Right atrium auricular region (tissue), 2 donors: ENCODE data around the gene TMEM107. TPM values are rescaled to one million over a fixed set of nuclear protein-coding genes. Genes with fewer than 3 reads are reported as not detected.
A peak's percentile ranks its signal among the peaks of the same experiment; 100 is the strongest.

Experiments
- DNase-seq: peaks from one replicate; pipeline ENCODE4 v3.0.0-alpha.2; 2019; ENCODE audit warnings: low spot score
- H3K27ac ChIP-seq, 2 donors: fragments of 200-600 bp; sonication (generic); 1 replicate in 1 of 2; 2 replicates in 1 of 2; pipeline ENCODE4 v1.5.1; 2016 to 2019
- H3K27me3 ChIP-seq, 2 donors: fragments of 200-600 bp; sonication (generic); one replicate each; pipeline versions ENCODE4 v1.5.1 to v1.6.0; 2017 to 2019
- H3K36me3 ChIP-seq: fragments of 200-600 bp; sonication (generic); one replicate; pipeline ENCODE4 v1.5.1; 2016
- H3K4me1 ChIP-seq, 2 donors: fragments of 200-600 bp; sonication (generic); one replicate each; pipeline versions ENCODE4 v1.5.1 to v1.6.0; 2017 to 2019
- H3K4me3 ChIP-seq, 2 donors: fragments of 200-600 bp; sonication (generic); 1 replicate in 1 of 2; 2 replicates in 1 of 2; pipeline ENCODE4 v1.5.1; 2017 to 2019; ENCODE audit warnings: mild to moderate bottlenecking in 1 of 2, moderate library complexity in 1 of 2
- H3K9me3 ChIP-seq, 2 donors: fragments of 200-600 bp; sonication (generic); one replicate each; pipeline ENCODE4 v1.5.1; 2019
- CTCF ChIP-seq, 2 donors: fragments of 200-600 bp; sonication (generic); IDR thresholded peaks; one replicate each; pipeline ENCODE4 v1.5.1; 2019; ENCODE audit warnings: antibody characterized with exemption in 2 of 2
- total RNA-seq, 2 donors: library from RNA; depleted of rRNA; stranded (reverse); fragments of >200 nt; gene quantifications; one replicate each; pipeline ENCODE4 v1.1.0, GENCODE V29; 2016

The TMEM107 gene
- total RNA-seq, 2 donors from 2014 or later, result 7.3 to 11.0 TPM

DNA sequence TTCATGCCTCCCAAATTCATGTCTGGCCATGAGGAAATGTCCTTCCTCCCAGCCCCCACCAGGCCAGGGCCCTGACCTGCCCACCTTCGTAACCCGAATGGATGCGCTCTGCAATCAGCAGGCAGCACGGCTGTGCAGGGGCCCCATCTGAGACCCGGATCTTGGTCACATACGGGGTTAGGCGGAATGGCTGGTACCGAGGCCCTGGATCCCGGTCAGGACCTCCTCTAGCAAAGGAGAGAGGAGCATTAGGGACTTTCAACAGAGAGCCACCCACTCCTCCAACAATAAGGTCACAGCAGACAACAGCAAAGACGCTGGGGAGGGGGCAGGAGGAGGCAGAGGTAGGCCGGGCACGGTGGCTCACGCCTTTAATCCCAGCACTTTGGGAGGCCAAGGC, 27.6 kb downstream of the TMEM107 start:
- Histone ChIP-seq H3K27ac (peak overlapping the region; percentile 100), H3K27me3 (no peaks in the 10 kb centered on the region), H3K4me1 (peaks cover 0 to 62% of the 10 kb centered on the region in 2 donors), H3K4me3 (no peak overlapping the region), H3K36me3 (peaks cover 89% of the 10 kb centered on the region), H3K9me3 (no peaks in the 10 kb centered on the region)
- no peak for TF ChIP-seq CTCF (IDR thresholded peaks at IDR 0.05)
- DNase-seq, result no peak

DNA sequence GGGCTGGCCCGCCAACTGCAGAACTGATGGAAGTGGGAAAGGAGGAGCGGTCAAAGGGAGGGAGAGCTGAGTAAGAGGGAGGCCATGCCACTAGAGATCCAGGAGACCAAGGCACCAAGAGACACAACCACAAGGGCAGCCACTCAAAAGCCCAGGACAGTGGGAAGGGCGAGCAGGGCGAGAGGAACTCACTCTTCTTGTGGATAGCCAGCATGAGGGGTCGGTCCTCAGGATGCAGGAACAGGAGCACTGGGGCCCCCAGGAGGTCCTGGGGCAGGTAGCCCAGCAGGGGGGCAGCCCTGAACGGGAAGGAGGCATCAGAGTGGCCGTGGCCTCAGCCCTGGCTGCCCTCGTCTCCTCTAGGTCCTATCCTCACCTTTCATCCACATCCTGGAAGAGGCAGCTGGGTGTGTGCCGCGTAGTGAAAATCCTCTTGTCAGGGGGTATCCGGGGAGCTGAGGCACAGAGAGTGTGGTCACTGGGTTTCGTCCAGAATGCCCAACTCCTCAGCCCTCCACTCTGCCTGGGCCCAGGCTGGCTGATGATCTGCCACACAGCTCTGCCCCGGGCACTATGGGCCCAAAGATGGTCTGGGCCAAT, 28.3 kb downstream of the TMEM107 start:
- H3K36me3 ChIP-seq, result peaks cover 89% of the 10 kb centered on the region
- H3K9me3 ChIP-seq, result no peaks in the 10 kb centered on the region
- peak overlapping the region; percentile 100 for H3K27ac ChIP-seq
- no peak for TF ChIP-seq CTCF (IDR thresholded peaks at IDR 0.05)
- no peak overlapping the region for H3K4me3 ChIP-seq
- no peaks in the 10 kb centered on the region for H3K27me3 ChIP-seq
- DNase-seq, result no peak
- H3K4me1 ChIP-seq, result peaks cover 0 to 61% of the 10 kb centered on the region in 2 donors

DNA sequence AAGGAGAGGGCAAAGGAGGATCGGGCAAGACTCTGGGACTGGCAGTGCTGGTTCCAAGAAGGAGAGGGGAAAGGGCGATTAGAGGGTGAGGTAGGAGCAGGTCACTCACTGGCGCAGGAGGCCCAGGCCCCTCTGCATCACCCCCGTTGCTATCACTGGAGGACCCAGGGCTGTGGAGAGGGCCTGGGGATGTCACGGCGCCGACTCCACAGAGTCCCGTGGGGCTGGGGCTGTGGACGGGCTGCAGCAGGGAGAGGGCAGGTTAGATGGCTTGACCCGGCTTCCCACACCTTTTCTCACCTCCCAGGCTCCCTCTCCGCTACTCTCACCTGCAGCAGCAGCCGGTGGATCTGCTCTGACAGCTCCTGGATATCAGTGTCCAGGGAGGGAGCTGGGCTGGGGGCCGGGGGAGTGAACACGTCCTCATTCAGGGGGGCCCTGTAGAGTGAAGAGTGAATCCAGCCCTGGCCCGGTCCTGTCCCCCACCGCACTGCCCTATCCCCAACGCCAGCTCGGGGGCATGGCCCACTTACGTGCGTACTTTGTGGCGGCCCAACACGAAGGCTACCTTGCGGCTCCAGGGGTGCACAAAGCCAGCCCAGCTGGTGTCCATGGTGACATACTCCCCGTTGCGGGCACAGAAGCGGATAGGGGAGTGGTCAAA, 28.9 kb downstream of the TMEM107 start:
- H3K9me3 ChIP-seq, result no peaks in the 10 kb centered on the region
- no peak for TF ChIP-seq CTCF (IDR thresholded peaks at IDR 0.05)
- no peaks in the 10 kb centered on the region for H3K27me3 ChIP-seq
- H3K27ac ChIP-seq, result peak overlapping the region; percentile 100
- H3K36me3 ChIP-seq, result peaks cover 91% of the 10 kb centered on the region
- H3K4me1 ChIP-seq, result peaks cover 0 to 55% of the 10 kb centered on the region in 2 donors
- DNase-seq, result no peak
- H3K4me3 ChIP-seq, result no peak overlapping the region

GRCh38 chr17:8146381-8147140, 29.6 kb downstream of the TMEM107 start:
- DNase-seq, result no peak
- Histone ChIP-seq H3K4me3 (no peak overlapping the region), H3K36me3 (peaks cover 94% of the 10 kb centered on the region), H3K4me1 (peaks cover 0 to 55% of the 10 kb centered on the region in 2 donors), H3K27me3 (no peaks in the 10 kb centered on the region), H3K27ac (peak overlapping the region; percentile 100), H3K9me3 (no peaks in the 10 kb centered on the region)
- TF ChIP-seq CTCF (IDR thresholded peaks at IDR 0.05), result no peak

DNA sequence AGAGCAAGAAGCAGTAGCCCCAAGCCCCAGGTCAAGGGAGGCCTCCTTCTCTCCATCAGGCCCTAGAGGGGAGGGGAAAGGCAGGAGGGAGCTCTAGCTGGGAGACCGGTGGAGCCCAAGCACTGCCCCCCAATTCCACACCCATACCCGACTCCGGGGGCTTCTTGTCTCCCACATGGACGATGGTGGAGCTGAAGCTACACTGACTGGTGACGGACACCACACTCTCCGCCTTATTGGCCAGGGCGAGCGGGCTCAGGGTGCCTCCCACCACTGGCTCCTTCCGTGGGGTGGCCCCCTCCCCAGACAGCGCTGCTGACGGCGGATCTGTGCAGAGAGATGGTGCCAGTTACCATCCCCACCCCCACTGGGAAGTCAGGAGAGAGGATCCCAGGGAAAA, 30.4 kb downstream of the TMEM107 start:
- Histone ChIP-seq H3K27me3 (no peaks in the 10 kb centered on the region), H3K4me3 (no peak overlapping the region), H3K4me1 (peaks cover 0 to 54% of the 10 kb centered on the region in 2 donors), H3K27ac (peak overlapping the region; percentile 100), H3K36me3 (peaks cover 100% of the 10 kb centered on the region), H3K9me3 (no peaks in the 10 kb centered on the region)
- DNase-seq, result no peak
- TF ChIP-seq CTCF (IDR thresholded peaks at IDR 0.05), result no peak
